Lung (tissue), 16 donors: ENCODE results near the gene TMEM223. TPM values are rescaled to one million over a fixed set of nuclear protein-coding genes. Genes with fewer than 3 reads are reported as not detected.
"Not testable (repeated sequence)": the region's sequence is repeated elsewhere in the genome, so short reads cannot be mapped to it uniquely, and the experiment has no call there.

ENCODE experiments used
- ATAC-seq: fragments of 200-7000 bp; cut with Tn5 transposase; one replicate; pipeline ENCODE4 v1.9.1; 2020; ENCODE audit warnings: moderate number of reproducible peaks; ENCODE audit not compliant: insufficient read depth, low FRiP score
- DNase-seq, 3 donors: peaks; one replicate each; pipeline ENCODE4 v3.0.0-alpha.2; 2013 to 2017
- H3K27ac ChIP-seq, 2 donors: one replicate each; pipeline ENCODE4 v1.5.1; 2013; ENCODE audit warnings: mild to moderate bottlenecking in 2 of 2, moderate library complexity in 2 of 2, control low read depth in 1 of 2, inconsistent platforms in 1 of 2, low read depth in 1 of 2, low read length in 1 of 2
- H3K27me3 ChIP-seq, 3 donors: one replicate each; pipeline ENCODE4 v1.5.1; 2013; ENCODE audit warnings: low read length in 2 of 3; ENCODE audit not compliant: control insufficient read depth in 3 of 3, insufficient read depth in 3 of 3
- H3K36me3 ChIP-seq, 4 donors: one replicate each; pipeline ENCODE4 v1.5.1; 2013; ENCODE audit warnings: low read length in 4 of 4, mild to moderate bottlenecking in 1 of 4, moderate library complexity in 1 of 4; ENCODE audit not compliant: control insufficient read depth in 4 of 4, insufficient read depth in 4 of 4
- H3K4me1 ChIP-seq, 5 donors: one replicate each; pipeline ENCODE4 v1.5.1; 2013; ENCODE audit warnings: low read length in 5 of 5, mild to moderate bottlenecking in 2 of 5, moderate library complexity in 1 of 5; ENCODE audit not compliant: control insufficient read depth in 5 of 5, insufficient read depth in 5 of 5
- H3K4me3 ChIP-seq: one replicate; pipeline ENCODE4 v1.5.1; 2013; ENCODE audit warnings: mild to moderate bottlenecking, control low read depth, moderate library complexity
- H3K9ac ChIP-seq, 2 donors: one replicate each; pipeline ENCODE4 v1.5.1; 2013; ENCODE audit warnings: low read length in 2 of 2, control low read depth in 1 of 2; ENCODE audit not compliant: insufficient read depth in 1 of 2
- H3K9me3 ChIP-seq, 4 donors: one replicate each; pipeline ENCODE4 v1.5.1; 2013; ENCODE audit warnings: low read length in 3 of 4, mild to moderate bottlenecking in 1 of 4, moderate library complexity in 1 of 4; ENCODE audit not compliant: control insufficient read depth in 4 of 4, insufficient read depth in 3 of 4
- WGBS, 2 donors: extraction: QIAGEN DNeasy Blood & Tissue Kit; methylation state at CpG; one replicate each; pipeline ENCODE4 v1.1.7; 2013; 5-methylcytosine and 5-hydroxymethylcytosine counted together
- long read RNA-seq, 5 donors: transcript quantifications; one replicate each; lab custom pipeline, GENCODE V29; 2026
- polyA plus RNA-seq, 2 donors: library from polyadenylated mRNA; stranded (reverse); fragments of 200-250 nt; gene quantifications; one replicate each; pipeline ENCODE4 v1.2.1, GENCODE V29; 2013
- total RNA-seq, 2 donors: library from RNA; depleted of rRNA in 1 of 2; stranded (reverse); fragments of >200 nt in 1 of 2; gene quantifications; one replicate each; pipeline ENCODE4 v1.2.1, GENCODE V29; 2014 to 2021
- TF ChIP-seq, protein P1 (sequence below): IDR thresholded peaks from 2 replicates; pipeline ENCODE4 v1.5.1; 2012; ENCODE audit warnings: mild to moderate bottlenecking; ENCODE audit errors: control extremely low read depth, extremely low read depth
- donor health status: control.
- donor health status: control.
- donor health status: Bipolar disorder and iron deficiency.
- donor health status: healthy.
- donor health status: DM: yes; HTN: yes; CAD: no.

TMEM223 gene, protein sequence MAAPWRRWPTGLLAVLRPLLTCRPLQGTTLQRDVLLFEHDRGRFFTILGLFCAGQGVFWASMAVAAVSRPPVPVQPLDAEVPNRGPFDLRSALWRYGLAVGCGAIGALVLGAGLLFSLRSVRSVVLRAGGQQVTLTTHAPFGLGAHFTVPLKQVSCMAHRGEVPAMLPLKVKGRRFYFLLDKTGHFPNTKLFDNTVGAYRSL
- 10 to 100 TPM in 1 of 2 donors, 1 to 10 TPM in 1; 9.7 to 15.6 TPM for total RNA-seq
- polyA plus RNA-seq = 10 to 100 TPM; 21.9 to 38.6 TPM
- long read RNA-seq, donor 1, transcript TMEM223-201 (2 exons, 1,288 nt) = major isoform, 30 of 131 reads
- long read RNA-seq, donor 1, partial matches to known transcripts = 50 of 131 reads
- long read RNA-seq, donor 1, other reads (novel, unspliced or antisense) = 50 of 131 reads
- long read RNA-seq, donor 2, transcript TMEM223-201 (2 exons, 1,288 nt) = major isoform, 11 of 12 reads
- long read RNA-seq, donor 2, partial matches to known transcripts = 0 of 12 reads
- long read RNA-seq, donor 2, other reads (novel, unspliced or antisense) = 0 of 12 reads
- long read RNA-seq, donor 3, transcript TMEM223-201 (2 exons, 1,288 nt) = major isoform, 12 of 12 reads
- long read RNA-seq, donor 3, partial matches to known transcripts = 0 of 12 reads
- long read RNA-seq, donor 3, other reads (novel, unspliced or antisense) = 0 of 12 reads
- long read RNA-seq, donor 4, transcript TMEM223-201 (2 exons, 1,288 nt) = major isoform, 14 of 16 reads
- long read RNA-seq, donor 4, partial matches to known transcripts = 0 of 16 reads
- long read RNA-seq, donor 4, other reads (novel, unspliced or antisense) = 0 of 16 reads
- long read RNA-seq, donor 5, transcript TMEM223-201 (2 exons, 1,288 nt) = major isoform, 30 of 358 reads
- long read RNA-seq, donor 5, partial matches to known transcripts = 325 of 358 reads
- long read RNA-seq, donor 5, other reads (novel, unspliced or antisense) = 0 of 358 reads

DNA sequence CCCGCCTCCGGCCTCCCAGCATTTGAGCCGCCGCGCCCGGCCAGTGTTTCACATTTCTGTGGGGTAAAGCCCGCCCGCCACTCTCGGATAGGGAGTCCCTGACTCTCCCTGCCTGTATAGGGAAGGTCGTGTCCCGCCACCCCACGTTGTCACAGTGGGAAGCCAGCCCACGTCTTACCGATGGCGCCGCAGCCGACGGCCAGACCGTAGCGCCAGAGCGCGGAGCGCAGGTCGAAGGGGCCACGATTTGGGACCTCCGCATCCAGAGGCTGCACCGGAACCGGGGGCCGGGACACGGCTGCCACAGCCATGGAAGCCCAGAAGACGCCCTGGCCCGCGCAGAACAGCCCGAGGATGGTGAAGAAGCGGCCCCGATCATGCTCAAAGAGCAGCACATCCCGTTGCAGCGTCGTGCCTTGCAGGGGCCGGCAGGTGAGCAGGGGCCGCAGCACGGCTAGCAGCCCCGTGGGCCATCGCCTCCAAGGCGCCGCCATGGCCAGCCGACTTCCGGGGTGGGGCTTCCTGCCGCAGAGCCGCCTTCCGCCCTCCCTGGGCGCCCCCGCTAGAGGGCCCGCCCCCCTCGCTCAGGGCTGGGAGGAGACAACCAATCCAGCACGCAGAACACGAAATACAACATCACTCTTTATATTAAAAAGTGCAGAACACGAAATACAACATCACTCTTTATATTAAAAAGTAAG is at the start of gene TMEM223:
TSS of gene TMEM223 (minus strand) at position 506 of the 701 bp plus-strand sequence. CDS start at position 494, 12 bp downstream.
- WGBS, 2 donors = 0% methylated on average over 58 of the region's 58 CpGs
- H3K4me1 ChIP-seq = peaks cover 0 to 27% (median 8%) of the 10 kb centered on the region in 5 donors
- no peaks in the 10 kb centered on the region for H3K27me3 ChIP-seq
- ATAC-seq (peak; percentile 84), DNase-seq (peak; percentile 92 to 93 (median 92))
- peak within 1 kb of the TSS; percentile 50 to 73 for H3K9ac ChIP-seq
- TF ChIP-seq, protein P1, sequence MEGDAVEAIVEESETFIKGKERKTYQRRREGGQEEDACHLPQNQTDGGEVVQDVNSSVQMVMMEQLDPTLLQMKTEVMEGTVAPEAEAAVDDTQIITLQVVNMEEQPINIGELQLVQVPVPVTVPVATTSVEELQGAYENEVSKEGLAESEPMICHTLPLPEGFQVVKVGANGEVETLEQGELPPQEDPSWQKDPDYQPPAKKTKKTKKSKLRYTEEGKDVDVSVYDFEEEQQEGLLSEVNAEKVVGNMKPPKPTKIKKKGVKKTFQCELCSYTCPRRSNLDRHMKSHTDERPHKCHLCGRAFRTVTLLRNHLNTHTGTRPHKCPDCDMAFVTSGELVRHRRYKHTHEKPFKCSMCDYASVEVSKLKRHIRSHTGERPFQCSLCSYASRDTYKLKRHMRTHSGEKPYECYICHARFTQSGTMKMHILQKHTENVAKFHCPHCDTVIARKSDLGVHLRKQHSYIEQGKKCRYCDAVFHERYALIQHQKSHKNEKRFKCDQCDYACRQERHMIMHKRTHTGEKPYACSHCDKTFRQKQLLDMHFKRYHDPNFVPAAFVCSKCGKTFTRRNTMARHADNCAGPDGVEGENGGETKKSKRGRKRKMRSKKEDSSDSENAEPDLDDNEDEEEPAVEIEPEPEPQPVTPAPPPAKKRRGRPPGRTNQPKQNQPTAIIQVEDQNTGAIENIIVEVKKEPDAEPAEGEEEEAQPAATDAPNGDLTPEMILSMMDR = peak; percentile 11
- peak within 1 kb of the TSS; percentile 75 to 82 for H3K27ac ChIP-seq
- H3K4me3 ChIP-seq = peak within 1 kb of the TSS; percentile 76
- H3K36me3 ChIP-seq = peaks cover 19 to 38% (median 32%) of the 10 kb centered on the region in 4 donors
- H3K9me3 ChIP-seq = no peaks in the 10 kb centered on the region

DNA sequence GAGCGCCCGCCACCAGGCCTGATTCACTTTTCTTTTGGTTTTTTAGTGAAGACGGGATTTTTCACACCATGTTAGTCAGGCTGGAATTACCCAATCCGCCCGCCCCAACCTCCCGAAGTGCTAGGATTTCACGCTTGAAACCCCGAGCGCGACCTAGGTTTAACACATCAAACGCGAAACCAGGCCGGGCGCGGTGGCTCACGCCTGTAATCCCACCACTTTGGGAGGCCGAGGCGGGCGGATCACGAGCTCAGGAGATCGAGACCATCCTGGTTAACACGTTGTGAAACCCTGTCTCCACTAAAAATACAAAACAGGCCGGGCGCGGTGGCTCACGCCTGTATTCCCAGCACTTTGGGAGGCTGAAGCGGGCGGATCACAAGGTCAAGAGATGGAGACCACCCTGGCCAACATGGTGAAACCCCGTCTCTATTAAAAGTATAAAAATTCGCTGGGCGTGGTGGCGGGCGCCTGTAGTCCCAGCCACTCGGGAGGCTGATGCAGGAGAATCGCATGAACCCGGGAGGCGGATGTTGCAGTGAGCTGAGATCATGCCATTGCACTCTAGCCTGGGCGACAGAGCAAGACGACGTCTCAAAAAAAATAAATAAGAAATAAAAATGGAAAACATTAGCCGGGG is 49.0 kb upstream of the TMEM223 start:
- not testable (repeated sequence) for H3K27me3 ChIP-seq, H3K36me3 ChIP-seq, ATAC-seq, H3K9me3 ChIP-seq, H3K4me3 ChIP-seq
- Histone ChIP-seq H3K9ac (peak overlapping the region; percentile 50 to 98), H3K4me1 (peaks cover 0 to 17% (median 5%) of the 10 kb centered on the region in 5 donors), H3K27ac (peak overlapping the region; percentile 90 to 97)
- WGBS, 2 donors = 0 to 1% methylated on average over 41 of the region's 41 CpGs
- peak in 1 of 3 donors; percentile 66 for DNase-seq

DNA sequence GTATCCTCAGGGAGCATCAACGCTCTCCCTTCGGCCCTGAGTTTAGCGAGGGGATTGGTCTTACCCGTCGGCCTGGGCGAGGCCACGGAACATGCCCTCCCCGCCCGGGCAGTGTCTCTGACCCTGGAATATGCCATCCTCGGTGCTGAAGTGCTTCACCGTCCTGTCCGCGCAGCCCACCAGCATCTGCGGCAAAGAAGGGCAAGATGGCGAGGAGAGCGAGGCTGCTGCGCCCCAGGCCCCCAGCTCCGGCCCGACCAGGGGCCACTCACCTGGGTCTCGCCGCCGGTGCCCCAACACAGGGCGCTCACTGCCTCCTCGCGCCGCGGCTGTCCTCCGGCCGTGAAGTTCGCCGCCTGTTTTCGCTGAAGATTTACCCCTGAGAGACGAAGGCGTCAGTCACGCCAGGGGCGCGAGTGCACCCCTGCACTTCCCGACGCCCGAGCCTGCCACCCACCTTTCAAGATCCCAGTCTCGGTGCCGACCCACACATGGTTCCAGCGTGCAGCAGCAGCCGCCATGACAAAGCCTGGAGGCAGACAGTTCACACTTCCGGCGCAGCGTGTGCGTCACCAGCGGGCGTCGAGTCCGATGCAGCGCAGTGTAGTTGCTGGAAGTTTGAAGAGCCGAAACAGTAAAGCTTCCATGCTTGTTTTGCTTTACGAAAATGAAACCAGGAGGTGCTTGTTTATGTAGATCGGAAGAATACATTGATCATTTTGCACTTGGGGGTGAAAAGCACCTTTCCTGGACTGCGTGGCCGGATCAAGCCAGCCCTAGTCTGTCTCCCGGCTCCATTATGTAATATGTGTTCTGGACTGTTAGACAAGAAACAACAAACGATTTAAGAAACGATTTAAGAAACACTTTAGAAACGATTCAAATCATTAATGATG is 47.5 kb upstream of the TMEM223 start, which contains the start of gene WDR74:
TSS of gene WDR74 (minus strand) at position 541 of the 896 bp plus-strand sequence. CDS start at position 521, 20 bp downstream.
- Histone ChIP-seq H3K27me3 (no peaks in the 10 kb centered on the region), H3K9me3 (no peaks in the 10 kb centered on the region), H3K36me3 (peaks cover 5 to 20% (median 11%) of the 10 kb centered on the region in 4 donors), H3K27ac (peak within 1 kb of the TSS; percentile 90 to 97), H3K4me3 (peak within 1 kb of the TSS; percentile 82), H3K9ac (peak within 1 kb of the TSS; percentile 50 to 98), H3K4me1 (peaks cover 0 to 17% (median 5%) of the 10 kb centered on the region in 5 donors)
- 0% methylated on average over 62 of the region's 62 CpGs for WGBS, 2 donors
- ATAC-seq = peak; percentile 77
- TF ChIP-seq, protein P1 = no peak
- peak; percentile 95 to 98 (median 97) for DNase-seq
